Measurements from ENCODE around the gene PITPNM3. TPM values are rescaled to one million over a fixed set of nuclear protein-coding genes. Genes with fewer than 3 reads are reported as not detected.

The PITPNM3 gene
- total RNA-seq, 2 experiments from 2014 or later, result 0.87 to 0.92 TPM

DNA sequence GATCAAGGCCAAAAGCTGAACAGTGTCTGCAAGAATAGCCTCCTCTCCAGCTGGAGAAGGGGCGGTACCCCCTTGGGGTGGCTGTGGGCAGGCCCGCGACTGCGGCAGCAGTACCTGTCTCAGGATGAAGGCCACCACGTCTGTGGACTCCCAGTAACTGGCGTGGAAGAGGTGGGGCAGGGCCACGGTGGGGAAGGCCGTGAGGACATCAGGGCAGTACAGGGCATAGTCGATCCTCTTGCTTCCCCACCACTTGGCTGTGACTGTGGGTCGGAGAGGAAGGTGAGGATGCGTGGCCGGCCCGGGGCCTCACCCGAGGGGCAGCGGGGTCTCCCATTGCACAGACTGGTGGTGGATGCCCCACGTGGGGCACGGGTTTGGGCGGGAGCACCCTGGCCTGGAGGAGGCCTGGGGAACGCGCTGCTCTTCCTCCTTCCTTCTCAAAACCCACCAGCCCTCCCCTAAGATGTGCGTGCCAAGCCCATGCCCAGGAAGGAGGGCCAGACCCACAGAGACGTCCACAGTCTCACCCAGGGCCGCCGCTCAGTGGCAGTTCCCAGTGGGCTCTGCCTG is 86.1 kb downstream of the PITPNM3 start:
- intact Hi-C loops (cut with micrococcal nuclease), result loop anchor here (10.0 kb wide), 1 partner anchor 175 kb away; the partner anchor contains the start of genes KIAA0753 and TXNDC17

DNA sequence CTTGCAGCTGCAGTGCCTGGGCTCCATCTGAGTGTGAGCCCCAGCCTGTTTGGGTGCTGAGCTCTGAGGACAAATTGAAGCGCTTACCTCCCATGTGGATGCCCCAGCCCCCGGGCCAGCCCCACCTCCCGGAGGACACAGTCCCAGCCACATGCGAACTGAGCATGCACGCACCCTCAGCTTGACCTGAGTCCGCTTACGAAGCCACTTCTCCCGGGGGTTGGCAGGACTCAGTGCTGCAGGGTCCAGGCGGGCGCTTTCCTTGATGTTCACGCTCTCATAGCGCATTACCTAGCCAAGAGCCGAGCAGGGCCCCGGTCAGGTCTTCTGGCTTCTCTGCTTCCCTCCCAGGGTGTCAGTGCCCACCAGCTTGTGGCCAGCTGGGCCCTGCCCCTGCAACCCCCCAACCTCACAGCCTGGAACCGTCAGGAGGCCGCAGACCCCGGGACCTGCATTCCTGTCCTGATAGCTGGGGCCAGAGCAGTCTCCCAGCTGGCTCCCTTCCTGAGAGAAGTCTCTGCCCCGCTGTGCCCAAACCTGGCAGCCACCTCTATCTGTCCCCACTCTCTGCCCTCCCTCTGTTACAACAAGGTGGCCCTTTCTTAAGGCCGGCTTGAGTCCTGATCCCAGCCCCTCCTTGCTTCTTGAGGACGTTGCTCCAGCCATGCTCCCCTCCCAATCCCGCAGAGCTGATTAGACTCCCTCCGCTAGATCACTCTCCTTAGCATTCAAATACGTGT is 88.1 kb downstream of the PITPNM3 start:
- DNase-seq, result no peak
- ATAC-seq, result no peak
- no peaks in the 10 kb centered on the region for H3K4me1 Mint-ChIP-seq (ENCODE audit: low read depth)
- intact Hi-C loops (cut with micrococcal nuclease), result no loop called here
- H3K27ac Mint-ChIP-seq, result no peak overlapping the region
- no peak for TF ChIP-seq CTCF (IDR thresholded peaks at IDR 0.05)
- no peaks in the 10 kb centered on the region for H3K36me3 Mint-ChIP-seq (ENCODE audit: low read depth)
- ChIA-PET POLR2A (no interaction called here), CTCF (interaction anchor here (1.6 kb wide), 1 partner anchor 12 kb away, joined by 4 read pairs; no protein-coding TSS in a partner anchor)
- H3K9me3 Mint-ChIP-seq, result no peaks in the 10 kb centered on the region
- no peak overlapping the region for H3K4me3 Mint-ChIP-seq
- no peaks in the 10 kb centered on the region for H3K27me3 Mint-ChIP-seq

More for the DNA sequence above, 86.1 kb downstream of the PITPNM3 start:
- Mint-ChIP-seq H3K9me3 (no peaks in the 10 kb centered on the region), H3K36me3 (ENCODE audit: low read depth) (no peaks in the 10 kb centered on the region), H3K27me3 (no peaks in the 10 kb centered on the region), H3K4me3 (no peak overlapping the region), H3K27ac (no peak overlapping the region), H3K4me1 (ENCODE audit: low read depth) (no peaks in the 10 kb centered on the region)
- ChIA-PET CTCF (no interaction called here), POLR2A (no interaction called here)
- TF ChIP-seq CTCF (IDR thresholded peaks at IDR 0.05), result no peak
- no peak for ATAC-seq
- no peak for DNase-seq

DNA sequence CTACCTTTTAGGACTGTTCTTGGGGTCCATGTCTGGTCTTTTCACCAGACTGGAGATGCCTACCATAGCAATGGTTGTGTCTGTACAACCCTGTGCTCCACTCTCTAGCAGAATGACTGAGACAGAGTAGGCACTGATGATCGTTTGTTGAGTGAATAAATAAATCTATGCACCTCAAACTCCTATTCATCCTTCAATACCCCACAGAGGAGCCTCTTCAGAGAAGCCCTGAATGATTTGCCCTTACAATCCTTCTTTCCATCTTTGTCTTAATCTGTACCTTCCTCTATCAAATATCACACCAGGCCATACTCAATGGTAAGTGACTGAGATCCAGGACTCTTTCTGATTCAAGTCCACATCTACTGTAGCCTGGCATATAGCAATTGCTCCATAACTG is 88.8 kb downstream of the PITPNM3 start:
- no peak for TF ChIP-seq CTCF (IDR thresholded peaks at IDR 0.05)
- ChIA-PET POLR2A (no interaction called here), CTCF (interaction anchor here (1.6 kb wide), 1 partner anchor 12 kb away, joined by 4 read pairs; no protein-coding TSS in a partner anchor)
- Mint-ChIP-seq H3K9me3 (no peaks in the 10 kb centered on the region), H3K27ac (no peak overlapping the region), H3K36me3 (ENCODE audit: low read depth) (no peaks in the 10 kb centered on the region), H3K27me3 (no peaks in the 10 kb centered on the region), H3K4me3 (no peak overlapping the region), H3K4me1 (ENCODE audit: low read depth) (no peaks in the 10 kb centered on the region)
- ATAC-seq (no peak), DNase-seq (no peak)
- intact Hi-C loops (cut with micrococcal nuclease), result no loop called here

DNA sequence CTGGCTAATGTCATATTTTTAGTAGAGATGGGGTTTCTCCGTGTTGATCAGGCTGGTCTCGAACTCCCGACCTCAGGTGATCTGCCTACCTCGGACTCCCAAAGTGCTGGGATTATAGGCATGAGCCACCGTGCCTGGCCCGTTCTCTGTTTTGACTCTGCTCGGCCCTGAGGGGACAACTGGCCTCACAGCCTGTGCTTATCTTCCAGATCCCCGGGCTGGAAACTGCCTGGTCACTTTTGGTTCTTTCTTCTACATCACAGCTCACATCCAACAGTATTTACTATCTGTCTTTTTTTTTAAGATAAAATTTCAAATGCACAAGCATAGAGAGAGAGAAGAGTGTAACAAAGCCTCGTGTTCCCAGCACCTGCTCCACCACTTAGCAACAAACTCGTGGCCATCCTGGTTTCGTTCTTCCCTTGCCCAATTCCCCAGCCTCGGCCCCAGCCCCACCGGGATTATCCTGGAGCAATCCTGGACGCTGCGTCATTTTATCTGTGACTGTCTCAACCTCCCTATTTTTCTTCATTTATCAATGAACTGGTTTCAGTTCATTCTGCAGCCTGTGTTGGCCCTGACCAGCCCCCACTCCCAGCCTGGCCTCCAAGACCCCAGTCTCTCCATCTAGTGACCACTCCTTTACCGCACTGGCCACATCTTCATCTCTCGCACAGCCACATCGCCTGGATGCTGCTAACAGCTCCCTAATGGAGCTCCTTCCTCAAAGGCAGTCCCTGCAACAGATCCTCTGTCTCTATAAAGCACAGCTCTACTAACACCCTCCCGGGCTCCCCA is 91.0 kb downstream of the PITPNM3 start:
- intact Hi-C loops (cut with micrococcal nuclease), result no loop called here
- Mint-ChIP-seq H3K4me1 (ENCODE audit: low read depth) (peaks cover 13% of the 10 kb centered on the region), H3K9me3 (no peaks in the 10 kb centered on the region), H3K36me3 (ENCODE audit: low read depth) (no peaks in the 10 kb centered on the region), H3K27me3 (no peaks in the 10 kb centered on the region), H3K27ac (no peak overlapping the region), H3K4me3 (no peak overlapping the region)
- ChIA-PET POLR2A (no interaction called here), CTCF (interaction anchor here (1.1 kb wide), 1 partner anchor 8 kb away, joined by 3 read pairs; no protein-coding TSS in a partner anchor)
- DNase-seq (no peak), ATAC-seq (no peak)
- no peak for TF ChIP-seq CTCF (IDR thresholded peaks at IDR 0.05)
